Aorta (tissue), 5 donors: ENCODE data around the gene ADAR. TPM values are rescaled to one million over a fixed set of nuclear protein-coding genes. Genes with fewer than 3 reads are reported as not detected.

Experiments
- ATAC-seq: fragments of 200-7000 bp; cut with Tn5 transposase; one replicate; pipeline ENCODE4 v1.9.1; 2022; ENCODE audit warnings: moderate library complexity; ENCODE audit not compliant: low FRiP score
- DNase-seq, 2 donors: peaks; one replicate each; pipeline ENCODE4 v3.0.0-alpha.2; 2020
- H3K27ac ChIP-seq, 2 donors: one replicate each; pipeline ENCODE4 v1.5.1; 2013; ENCODE audit warnings: low read length in 2 of 2, mild to moderate bottlenecking in 2 of 2, moderate library complexity in 2 of 2, control low read depth in 1 of 2, inconsistent platforms in 1 of 2, low read depth in 1 of 2
- H3K27me3 ChIP-seq, 2 donors: one replicate each; pipeline ENCODE4 v1.6.1; 2013; ENCODE audit warnings: control low read depth in 1 of 2, low read length in 1 of 2, mild to moderate bottlenecking in 1 of 2, moderate library complexity in 1 of 2; ENCODE audit not compliant: insufficient read depth in 2 of 2, control insufficient read depth in 1 of 2
- H3K36me3 ChIP-seq, 2 donors: one replicate each; pipeline ENCODE4 v1.6.1; 2013; ENCODE audit warnings: control low read depth in 1 of 2, low read length in 1 of 2, mild to moderate bottlenecking in 1 of 2; ENCODE audit not compliant: insufficient read depth in 2 of 2, control insufficient read depth in 1 of 2
- H3K4me1 ChIP-seq, 2 donors: one replicate each; pipeline ENCODE4 v1.6.1; 2013; ENCODE audit warnings: low read length in 2 of 2, control low read depth in 1 of 2, mild to moderate bottlenecking in 1 of 2, moderate library complexity in 1 of 2; ENCODE audit not compliant: insufficient read depth in 2 of 2, control insufficient read depth in 1 of 2
- H3K4me3 ChIP-seq, 2 donors: one replicate each; pipeline ENCODE4 v1.5.1; 2013; ENCODE audit warnings: low read length in 2 of 2, control low read depth in 1 of 2, mild to moderate bottlenecking in 1 of 2
- H3K9me3 ChIP-seq: one replicate; pipeline ENCODE4 v1.6.1; 2013; ENCODE audit warnings: mild to moderate bottlenecking, low read length; ENCODE audit not compliant: control insufficient read depth
- WGBS, 2 donors: extraction: QIAGEN DNeasy Blood & Tissue Kit; methylation state at CpG; one replicate each; pipeline ENCODE4 v1.1.7; 2013; 5-methylcytosine and 5-hydroxymethylcytosine counted together
- intact Hi-C, 2 donors: fragments of 100-400 bp; cut with DNase I; formaldehyde crosslinking; loops; one replicate each; pipeline versions ENCODE4 v1.14.2 to v1.15.0; 2022
- polyA plus RNA-seq, 2 donors: library from polyadenylated mRNA; stranded (reverse); fragments of 200-250 nt; gene quantifications; one replicate each; pipeline ENCODE4 v1.2.3, GENCODE V29; 2013
- total RNA-seq, 2 donors: library from RNA; stranded (reverse); fragmentation: NEBNext Ultra II Directional; extraction: Animal tissue kit (Norgen Biotek cat#: 25700); gene quantifications; one replicate each; pipeline ENCODE4 v1.2.1, GENCODE V29; 2021
- donor health status: healthy with polysubstance abuse.
- donor health status: Bipolar disorder and iron deficiency.
- donor health status: DM: no; HTN: no; CAD: no.
- donor health status: DM: no; HTN: no; CAD: no.
- donor health status: DM: yes; HTN: yes; CAD: no.

ADAR gene
- total and polyA plus RNA-seq, 4 donors: 22.9 to 138 (median 79.4) TPM

GRCh38 chr1:154539486-154540483 is 68.2 kb downstream of the ADAR start:
- Histone ChIP-seq H3K27me3 (no peaks in the 10 kb centered on the region), H3K4me3 (no peak overlapping the region), H3K4me1 (no peaks in the 10 kb centered on the region), H3K27ac (no peak overlapping the region), H3K9me3 (peaks cover 2% of the 10 kb centered on the region), H3K36me3 (no peaks in the 10 kb centered on the region)
- WGBS, 2 donors: 81 to 82% methylated on average over 9 of the region's 9 CpGs
- ATAC-seq: no peak
- DNase-seq: no peak
- intact Hi-C loops: no loop called here

DNA sequence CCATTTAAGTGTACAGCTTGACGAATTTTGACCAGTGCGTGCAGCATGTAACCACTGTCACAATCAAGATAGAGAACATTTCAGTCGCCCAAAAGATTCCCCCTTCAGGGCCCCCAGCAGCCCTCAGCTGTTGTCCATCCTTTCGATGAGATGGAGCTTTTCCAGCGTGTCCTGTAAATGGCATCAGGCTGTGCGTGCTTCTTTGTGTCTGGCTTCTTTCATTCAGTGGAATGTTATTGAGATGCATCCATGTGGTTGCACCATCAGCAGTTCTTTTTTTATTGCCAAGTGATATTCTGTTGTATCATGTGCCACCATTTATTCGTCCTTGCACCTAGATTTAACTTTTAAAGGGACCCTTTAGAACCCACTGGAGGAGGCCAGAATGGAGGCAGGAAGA is 71.4 kb downstream of the ADAR start:
- 73 to 78% methylated on average over 7 of the region's 7 CpGs for WGBS, 2 donors
- Histone ChIP-seq H3K4me3 (no peak overlapping the region), H3K36me3 (no peaks in the 10 kb centered on the region), H3K27ac (no peak overlapping the region), H3K27me3 (no peaks in the 10 kb centered on the region), H3K9me3 (peaks cover 2% of the 10 kb centered on the region), H3K4me1 (no peaks in the 10 kb centered on the region)
- intact Hi-C loops: no loop called here
- ATAC-seq: no peak
- no peak for DNase-seq

- no peaks in the 10 kb centered on the region for H3K27me3 ChIP-seq
- intact Hi-C loops: no loop called here
- H3K36me3 ChIP-seq: no peaks in the 10 kb centered on the region
- no peaks in the 10 kb centered on the region for H3K4me1 ChIP-seq
- no peak overlapping the region for H3K4me3 ChIP-seq
- peaks cover 2% of the 10 kb centered on the region for H3K9me3 ChIP-seq
- ATAC-seq (no peak), DNase-seq (no peak)
- WGBS, 2 donors: 52 to 54% methylated on average over 11 of the region's 11 CpGs
- no peak overlapping the region for H3K27ac ChIP-seq
Observed at GRCh38 chr1:154533952-154534844, 73.8 kb downstream of the ADAR start.

Other genes starting within 250 kb of the ADAR start
- 10 to 100 TPM; 16.5 to 18.2 TPM for gene IL6R, start 202.8 kb downstream of the ADAR start, total RNA-seq
- gene IL6R, start 202.8 kb downstream of the ADAR start, polyA plus RNA-seq: 1 to 10 TPM; 3.6 to 6.6 TPM
- gene TDRD10, start 106.0 kb downstream of the ADAR start, total RNA-seq: 10 to 100 TPM in 1 of 2 donors, 1 to 10 TPM in 1; 3.8 to 16.5 TPM
- 1 to 10 TPM; 1.1 to 2.6 TPM for gene TDRD10, start 106.0 kb downstream of the ADAR start, polyA plus RNA-seq
- 10 to 100 TPM; 20.2 to 44.1 TPM for gene SHE, start 105.8 kb downstream of the ADAR start, total RNA-seq
- gene SHE, start 105.8 kb downstream of the ADAR start, polyA plus RNA-seq: 1 to 10 TPM; 2.9 to 7.0 TPM
- gene UBE2Q1, start 49.5 kb downstream of the ADAR start, total RNA-seq: 10 to 100 TPM; 55.5 to 63.9 TPM
- gene UBE2Q1, start 49.5 kb downstream of the ADAR start, polyA plus RNA-seq: 10 to 100 TPM; 25.5 to 34.4 TPM
- not detected for gene CHRNB2, start 40.4 kb downstream of the ADAR start, total RNA-seq
- gene CHRNB2, start 40.4 kb downstream of the ADAR start, polyA plus RNA-seq: under 1 TPM in 1 of 2 donors, not detected in 1; 0.08 TPM